OCI-LY7 (cell line): ENCODE results near the gene ARMC12. TPM values are rescaled to one million over a fixed set of nuclear protein-coding genes. Genes with fewer than 3 reads are reported as not detected.

Experiments used
- BruUV-seq: library from RNA; stranded (reverse); fragments of 400-500 nt; replicated peaks from 2 replicates; lab custom pipeline; 2021; lab: Mats Ljungman, UMichigan
- CTCF ChIA-PET: fragments of 300-600 bp; sonication (Branson Sonifier 250); formaldehyde crosslinking; loops from one replicate; lab custom pipeline; 2022; ENCODE audit warnings: antibody characterized with exemption; ENCODE audit not compliant: unreplicated experiment; lab: Charles Lee
- POLR2A ChIA-PET: fragments of 300-600 bp; sonication (Branson Sonifier 250); formaldehyde crosslinking; loops from one replicate; lab custom pipeline; 2022; ENCODE audit warnings: antibody characterized with exemption; lab: Charles Lee
- DNase-seq: peaks from one replicate; pipeline ENCODE4 v3.0.0-alpha.2; 2015; ENCODE audit warnings: low spot score
- H2AFZ ChIP-seq: fragments of 200-600 bp; sonication (generic), shearing (Covaris generic); 2 replicates; pipeline ENCODE4 v1.6.1; 2014; ENCODE audit warnings: mild to moderate bottlenecking, antibody characterized with exemption, low read length, moderate library complexity
- H3K27ac ChIP-seq: fragments of 200-600 bp; sonication (generic); 2 replicates; pipeline ENCODE4 v1.5.1; 2014; ENCODE audit warnings: mixed run types, low read depth, mild to moderate bottlenecking, moderate library complexity, low read length, inconsistent platforms; ENCODE audit not compliant: poor library complexity, severe bottlenecking
- H3K36me3 ChIP-seq: fragments of 200-600 bp; sonication (generic); 2 replicates; pipeline ENCODE4 v1.6.1; 2014; ENCODE audit warnings: mild to moderate bottlenecking, antibody characterized with exemption, low read length, moderate library complexity, mixed read lengths; ENCODE audit not compliant: insufficient read depth
- H3K4me1 ChIP-seq: fragments of 200-600 bp; sonication (generic); 2 replicates; pipeline ENCODE4 v1.5.1; 2014; ENCODE audit warnings: mild to moderate bottlenecking, low read length; ENCODE audit not compliant: insufficient read depth, poor library complexity, severe bottlenecking
- H3K4me2 ChIP-seq: fragments of 200-600 bp; sonication (generic); 2 replicates; pipeline ENCODE4 v1.6.1; 2014; ENCODE audit warnings: mild to moderate bottlenecking, low read length
- H3K4me3 ChIP-seq: fragments of 200-600 bp; sonication (generic); 2 replicates; pipeline ENCODE4 v1.5.1; 2014; ENCODE audit warnings: mild to moderate bottlenecking, low read depth, low read length; ENCODE audit not compliant: poor library complexity, severe bottlenecking
- H3K79me2 ChIP-seq: fragments of 200-600 bp; sonication (generic); 2 replicates; pipeline ENCODE4 v1.6.1; 2016; ENCODE audit warnings: low read depth, mild to moderate bottlenecking, low read length, moderate library complexity, mixed read lengths; ENCODE audit not compliant: insufficient read depth
- H3K9me2 ChIP-seq: fragments of 200-600 bp; sonication (generic); 2 replicates; pipeline ENCODE4 v1.6.1; 2016; ENCODE audit warnings: mild to moderate bottlenecking, low read length, mixed read lengths; ENCODE audit not compliant: insufficient read depth
- H3K9me3 ChIP-seq: fragments of 200-600 bp; sonication (generic); 2 replicates; pipeline ENCODE4 v1.6.1; 2014; ENCODE audit warnings: mild to moderate bottlenecking, mixed run types, low read length, mixed read lengths
- H4K20me1 ChIP-seq: fragments of 200-600 bp; sonication (generic); 2 replicates; pipeline ENCODE4 v1.6.1; 2014; ENCODE audit warnings: mild to moderate bottlenecking, antibody characterized with exemption, low read length, moderate library complexity, mixed read lengths; ENCODE audit not compliant: insufficient read depth
- CTCF ChIP-seq: fragments of 200-600 bp; sonication (generic); conservative IDR thresholded peaks from 2 replicates; pipeline ENCODE4 v1.5.1; 2014; ENCODE audit warnings: mild to moderate bottlenecking, antibody characterized with exemption, low read length, moderate library complexity, mixed read lengths
- EZH2phosphoT487 ChIP-seq: fragments of 200-600 bp; sonication (generic); IDR thresholded peaks from 2 replicates; pipeline ENCODE4 v1.6.1; 2018; ENCODE audit warnings: low read depth, borderline replicate concordance, mild to moderate bottlenecking, mixed run types, antibody characterized with exemption, low read length, moderate library complexity, mixed read lengths
- intact Hi-C: fragments of 100-400 bp; cut with micrococcal nuclease; formaldehyde crosslinking; loops from one replicate; pipeline ENCODE4 v1.10.0; 2022; ENCODE audit not compliant: unreplicated experiment
- total RNA-seq, 2 experiments: library from RNA; depleted of rRNA in 1 of 2; stranded (reverse); fragments of >200 nt in 1 of 2; shearing (Covaris generic) in 1 of 2; gene quantifications; 2 replicates each; pipeline ENCODE4 v1.2.3, GENCODE V29; 2014 to 2022

ARMC12 gene
- total RNA-seq, 2 experiments from 2014 or later, result 3.4 to 4.9 TPM

DNA sequence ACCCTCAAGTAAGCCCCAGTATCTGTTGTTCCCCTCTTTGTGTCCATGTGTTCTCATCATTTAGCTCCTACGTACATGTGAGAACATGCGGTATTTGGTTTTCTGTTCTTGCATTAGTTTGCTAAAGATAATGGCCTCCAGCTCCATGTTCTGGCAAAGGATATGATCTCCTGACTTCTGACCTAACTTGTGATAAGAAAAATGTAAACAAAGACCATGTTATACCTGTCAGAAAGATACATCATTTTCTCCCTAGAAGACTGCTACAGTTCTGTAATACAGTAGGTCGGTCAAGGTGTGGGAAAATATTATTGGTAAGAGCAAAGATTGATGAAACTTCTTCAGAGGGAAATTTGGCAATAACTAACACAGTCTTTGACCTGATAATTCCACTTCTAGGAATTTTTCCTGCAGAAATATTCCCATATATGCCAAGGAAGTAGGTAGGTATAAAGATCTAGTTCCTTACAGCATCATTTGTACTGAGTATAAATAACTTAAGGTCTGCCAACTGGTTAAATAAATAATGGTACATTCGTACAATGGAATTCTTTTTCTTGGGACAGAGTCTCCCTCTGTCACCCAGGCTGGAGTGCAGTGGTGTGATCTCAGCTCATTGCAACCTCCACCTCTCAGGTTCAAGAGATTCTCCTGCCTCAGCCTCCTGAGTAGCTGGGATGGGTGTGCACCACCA is 29.0 kb upstream of the ARMC12 start:
- DNase-seq, result no peak
- H3K4me1 ChIP-seq, result no peaks in the 10 kb centered on the region
- no peak overlapping the region for H2AFZ ChIP-seq
- H3K36me3 ChIP-seq, result peaks cover 7% of the 10 kb centered on the region
- H4K20me1 ChIP-seq, result no peaks in the 10 kb centered on the region
- BruUV-seq, result no TSS peak
- CTCF ChIA-PET, result no interaction called here
- H3K9me3 ChIP-seq, result peaks cover 12% of the 10 kb centered on the region; the same call in 1 of the 2 replicates
- H3K4me3 ChIP-seq, result no peak overlapping the region
- H3K4me2 ChIP-seq, result no peak overlapping the region
- H3K27ac ChIP-seq, result no peak overlapping the region
- intact Hi-C loops, result no loop called here
- TF ChIP-seq EZH2phosphoT487 (no peak), CTCF (no peak)
- H3K79me2 ChIP-seq, result no peaks in the 10 kb centered on the region
- H3K9me2 ChIP-seq, result no peaks in the 10 kb centered on the region
- POLR2A ChIA-PET, result interaction anchor here (0.7 kb wide), 1 partner anchor 19 kb away, joined by 3 read pairs; the partner anchor contains the start of gene FKBP5

DNA sequence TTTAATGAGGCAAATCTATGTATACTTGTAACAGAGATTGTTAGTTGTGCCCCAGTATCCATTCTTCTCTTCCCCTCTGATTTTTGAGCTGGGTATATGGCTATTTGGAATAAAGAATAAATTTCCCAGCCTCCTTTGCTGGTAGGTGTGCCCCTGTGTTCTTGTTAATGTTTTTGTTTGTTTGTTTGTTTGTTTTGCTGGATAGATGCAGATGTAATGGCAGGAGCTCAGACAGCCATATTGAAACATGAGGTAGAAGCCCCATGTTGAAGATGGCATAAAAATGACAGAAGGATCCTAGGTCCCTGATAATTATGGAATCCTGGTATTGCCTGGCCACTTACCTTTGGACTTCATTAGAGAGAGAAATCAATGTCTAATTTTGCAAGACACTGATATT is 28.2 kb upstream of the ARMC12 start:
- no peak for DNase-seq
- Histone ChIP-seq H2AFZ (no peak overlapping the region), H3K9me2 (no peaks in the 10 kb centered on the region), H4K20me1 (no peaks in the 10 kb centered on the region), H3K79me2 (no peaks in the 10 kb centered on the region), H3K9me3 (peaks cover 10% of the 10 kb centered on the region; the same call in 1 of the 2 replicates), H3K27ac (no peak overlapping the region), H3K36me3 (peaks cover 5% of the 10 kb centered on the region), H3K4me1 (peaks cover 7% of the 10 kb centered on the region), H3K4me3 (no peak overlapping the region), H3K4me2 (no peak overlapping the region)
- ChIA-PET CTCF (no interaction called here), POLR2A (no interaction called here)
- intact Hi-C loops, result no loop called here
- no TSS peak for BruUV-seq
- TF ChIP-seq CTCF (no peak), EZH2phosphoT487 (no peak)

DNA sequence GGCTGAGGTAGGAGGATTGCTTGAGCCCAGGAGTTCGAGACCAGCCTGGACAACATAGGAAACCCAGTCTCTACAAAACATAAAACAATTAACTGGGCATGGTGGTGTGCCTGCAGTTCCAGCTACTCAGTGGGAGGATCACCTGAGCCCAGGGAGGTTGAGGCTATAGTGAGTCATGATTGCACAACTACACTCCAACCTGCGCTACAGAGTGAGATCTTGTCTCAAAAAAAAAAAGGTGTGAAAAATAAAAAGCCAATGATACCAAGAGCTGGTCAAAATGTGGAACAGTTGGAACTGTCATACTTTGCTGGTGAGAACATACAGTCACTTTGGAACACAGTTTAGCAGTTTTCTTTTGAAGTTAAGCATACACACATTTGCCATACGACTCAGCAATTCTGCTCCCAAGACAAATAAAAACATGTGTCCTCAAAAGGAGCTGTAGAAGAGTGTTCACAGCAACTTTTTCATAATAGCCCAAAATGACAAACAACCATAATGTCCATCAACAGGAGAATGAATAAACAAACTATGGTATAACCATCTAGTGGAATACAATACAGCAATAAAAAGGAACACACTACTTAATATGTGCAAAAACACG is 26.5 kb upstream of the ARMC12 start:
- Histone ChIP-seq H4K20me1 (no peaks in the 10 kb centered on the region), H3K27ac (no peak overlapping the region), H3K4me1 (peaks cover 11% of the 10 kb centered on the region), H3K4me2 (no peak overlapping the region), H2AFZ (no peak overlapping the region), H3K4me3 (no peak overlapping the region), H3K9me2 (no peaks in the 10 kb centered on the region), H3K36me3 (no peaks in the 10 kb centered on the region; the same call in 1 of the 2 replicates), H3K9me3 (no peaks in the 10 kb centered on the region), H3K79me2 (no peaks in the 10 kb centered on the region)
- TF ChIP-seq CTCF (no peak), EZH2phosphoT487 (no peak)
- CTCF ChIA-PET, result no interaction called here
- POLR2A ChIA-PET, result interaction anchor here (0.7 kb wide), 1 partner anchor 12 kb away, joined by 3 read pairs; no protein-coding TSS in a partner anchor
- no TSS peak for BruUV-seq
- intact Hi-C loops, result no loop called here
- no peak for DNase-seq
